ENCODE data around the gene SH2D4B.

SH2D4B gene

DNA sequence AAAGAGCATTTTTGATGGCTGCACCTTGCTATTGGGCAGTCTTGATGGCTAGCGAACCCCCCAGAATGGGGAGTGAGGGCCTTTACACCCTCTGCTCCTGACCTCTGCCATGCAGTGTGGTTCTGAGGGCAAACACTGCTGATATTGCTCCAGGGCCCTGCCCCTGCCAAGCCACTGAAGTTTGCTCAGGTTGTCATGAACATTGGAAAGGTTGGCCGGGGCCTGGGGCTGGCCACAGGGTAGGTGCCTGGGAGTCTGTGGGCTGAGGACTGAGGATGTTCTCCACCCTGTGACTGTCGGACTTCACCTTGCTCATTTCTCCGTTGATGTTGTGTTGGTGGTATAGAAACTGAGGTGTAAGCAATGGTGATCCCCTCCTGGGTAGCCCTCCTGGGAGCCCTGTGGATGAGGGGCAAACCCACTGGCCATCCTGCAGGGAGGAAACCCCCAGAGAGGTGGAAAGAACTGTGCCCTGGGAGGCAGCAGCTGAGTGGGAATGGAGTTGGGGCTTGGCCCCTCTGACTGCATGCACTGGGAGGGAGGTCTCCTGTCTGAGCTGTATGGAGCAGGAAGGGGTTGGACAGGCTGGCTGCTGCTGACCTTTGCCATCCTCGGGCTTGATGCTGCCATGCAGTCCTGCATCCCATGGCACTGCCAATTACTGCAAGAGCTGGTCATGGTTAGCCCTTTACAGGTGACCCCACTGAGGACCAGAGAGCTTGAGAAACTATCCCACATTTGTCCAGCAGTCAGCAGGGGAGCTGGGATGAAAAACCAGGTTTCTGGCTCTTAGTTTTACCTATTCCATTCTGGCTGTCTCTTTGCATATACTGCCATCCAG, 77.1 kb downstream of the SH2D4B start:
- H3K4me3 ChIP-seq (replicated peaks; ENCODE audit: insufficient read depth, low read length) = no peak overlapping the region
- H3K27ac ChIP-seq (replicated peaks) = no peak overlapping the region
- no peak for TF ChIP-seq POLR2AphosphoS5 (IDR thresholded peaks at IDR 0.05; ENCODE audit: low read depth)
- TF ChIP-seq GABPA (IDR thresholded peaks at IDR 0.05; ENCODE audit: low read depth) = no peak
- TF ChIP-seq, protein P1, sequence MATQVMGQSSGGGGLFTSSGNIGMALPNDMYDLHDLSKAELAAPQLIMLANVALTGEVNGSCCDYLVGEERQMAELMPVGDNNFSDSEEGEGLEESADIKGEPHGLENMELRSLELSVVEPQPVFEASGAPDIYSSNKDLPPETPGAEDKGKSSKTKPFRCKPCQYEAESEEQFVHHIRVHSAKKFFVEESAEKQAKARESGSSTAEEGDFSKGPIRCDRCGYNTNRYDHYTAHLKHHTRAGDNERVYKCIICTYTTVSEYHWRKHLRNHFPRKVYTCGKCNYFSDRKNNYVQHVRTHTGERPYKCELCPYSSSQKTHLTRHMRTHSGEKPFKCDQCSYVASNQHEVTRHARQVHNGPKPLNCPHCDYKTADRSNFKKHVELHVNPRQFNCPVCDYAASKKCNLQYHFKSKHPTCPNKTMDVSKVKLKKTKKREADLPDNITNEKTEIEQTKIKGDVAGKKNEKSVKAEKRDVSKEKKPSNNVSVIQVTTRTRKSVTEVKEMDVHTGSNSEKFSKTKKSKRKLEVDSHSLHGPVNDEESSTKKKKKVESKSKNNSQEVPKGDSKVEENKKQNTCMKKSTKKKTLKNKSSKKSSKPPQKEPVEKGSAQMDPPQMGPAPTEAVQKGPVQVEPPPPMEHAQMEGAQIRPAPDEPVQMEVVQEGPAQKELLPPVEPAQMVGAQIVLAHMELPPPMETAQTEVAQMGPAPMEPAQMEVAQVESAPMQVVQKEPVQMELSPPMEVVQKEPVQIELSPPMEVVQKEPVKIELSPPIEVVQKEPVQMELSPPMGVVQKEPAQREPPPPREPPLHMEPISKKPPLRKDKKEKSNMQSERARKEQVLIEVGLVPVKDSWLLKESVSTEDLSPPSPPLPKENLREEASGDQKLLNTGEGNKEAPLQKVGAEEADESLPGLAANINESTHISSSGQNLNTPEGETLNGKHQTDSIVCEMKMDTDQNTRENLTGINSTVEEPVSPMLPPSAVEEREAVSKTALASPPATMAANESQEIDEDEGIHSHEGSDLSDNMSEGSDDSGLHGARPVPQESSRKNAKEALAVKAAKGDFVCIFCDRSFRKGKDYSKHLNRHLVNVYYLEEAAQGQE (IDR thresholded peaks at IDR 0.05; ENCODE audit: insufficient replicate concordance, low read depth) = no peak
- TF ChIP-seq, protein P2, sequence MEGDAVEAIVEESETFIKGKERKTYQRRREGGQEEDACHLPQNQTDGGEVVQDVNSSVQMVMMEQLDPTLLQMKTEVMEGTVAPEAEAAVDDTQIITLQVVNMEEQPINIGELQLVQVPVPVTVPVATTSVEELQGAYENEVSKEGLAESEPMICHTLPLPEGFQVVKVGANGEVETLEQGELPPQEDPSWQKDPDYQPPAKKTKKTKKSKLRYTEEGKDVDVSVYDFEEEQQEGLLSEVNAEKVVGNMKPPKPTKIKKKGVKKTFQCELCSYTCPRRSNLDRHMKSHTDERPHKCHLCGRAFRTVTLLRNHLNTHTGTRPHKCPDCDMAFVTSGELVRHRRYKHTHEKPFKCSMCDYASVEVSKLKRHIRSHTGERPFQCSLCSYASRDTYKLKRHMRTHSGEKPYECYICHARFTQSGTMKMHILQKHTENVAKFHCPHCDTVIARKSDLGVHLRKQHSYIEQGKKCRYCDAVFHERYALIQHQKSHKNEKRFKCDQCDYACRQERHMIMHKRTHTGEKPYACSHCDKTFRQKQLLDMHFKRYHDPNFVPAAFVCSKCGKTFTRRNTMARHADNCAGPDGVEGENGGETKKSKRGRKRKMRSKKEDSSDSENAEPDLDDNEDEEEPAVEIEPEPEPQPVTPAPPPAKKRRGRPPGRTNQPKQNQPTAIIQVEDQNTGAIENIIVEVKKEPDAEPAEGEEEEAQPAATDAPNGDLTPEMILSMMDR (IDR thresholded peaks at IDR 0.05; ENCODE audit: insufficient read depth, low read length) = no peak
- no peak for TF ChIP-seq SPI1 (IDR thresholded peaks at IDR 0.05; ENCODE audit: borderline replicate concordance, low read depth)
- H3K27me3 ChIP-seq (ENCODE audit: insufficient read depth, poor library complexity, severe bottlenecking) = peaks cover 2% of the 10 kb centered on the region
- no peak for DNase-seq (ENCODE audit: low read depth in 1 of 2, low spot score in 1 of 2)

GRCh38 chr10:80617807-80618206, 80.1 kb downstream of the SH2D4B start:
- peaks cover 2% of the 10 kb centered on the region for H3K27me3 ChIP-seq (ENCODE audit: insufficient read depth, poor library complexity, severe bottlenecking)
- DNase-seq (ENCODE audit: low read depth in 1 of 2, low spot score in 1 of 2) = no peak
- no peak overlapping the region for H3K27ac ChIP-seq (replicated peaks)
- no peak for TF ChIP-seq POLR2AphosphoS5 (IDR thresholded peaks at IDR 0.05; ENCODE audit: low read depth)
- TF ChIP-seq, protein P2 (IDR thresholded peaks at IDR 0.05; ENCODE audit: insufficient read depth, low read length) = no peak
- TF ChIP-seq GABPA (IDR thresholded peaks at IDR 0.05; ENCODE audit: low read depth) = no peak
- TF ChIP-seq SPI1 (IDR thresholded peaks at IDR 0.05; ENCODE audit: borderline replicate concordance, low read depth) = no peak
- TF ChIP-seq, protein P1 (IDR thresholded peaks at IDR 0.05; ENCODE audit: insufficient replicate concordance, low read depth) = no peak
- no peak overlapping the region for H3K4me3 ChIP-seq (replicated peaks; ENCODE audit: insufficient read depth, low read length)

GRCh38 chr10:80619036-80619435, 81.3 kb downstream of the SH2D4B start:
- Histone ChIP-seq H3K27ac (replicated peaks) (no peak overlapping the region), H3K4me3 (replicated peaks; ENCODE audit: insufficient read depth, low read length) (no peak overlapping the region), H3K27me3 (ENCODE audit: insufficient read depth, poor library complexity, severe bottlenecking) (peaks cover 2% of the 10 kb centered on the region)
- DNase-seq (ENCODE audit: low read depth in 1 of 2, low spot score in 1 of 2) = no peak
- TF ChIP-seq, protein P1 (IDR thresholded peaks at IDR 0.05; ENCODE audit: insufficient replicate concordance, low read depth) = no peak
- TF ChIP-seq POLR2AphosphoS5 (IDR thresholded peaks at IDR 0.05; ENCODE audit: low read depth) (no peak), SPI1 (IDR thresholded peaks at IDR 0.05; ENCODE audit: borderline replicate concordance, low read depth) (no peak), GABPA (IDR thresholded peaks at IDR 0.05; ENCODE audit: low read depth) (no peak)
- TF ChIP-seq, protein P2 (IDR thresholded peaks at IDR 0.05; ENCODE audit: insufficient read depth, low read length) = no peak

Data from HL-60 (cell line).